Stimulated activated CD4-positive, alpha-beta T cell treated with anti-CD3 and anti-CD28 coated beads, Interleukin-12 subunit alpha, Interleukin-12 subunit beta, amount 100 ng/mL, for 24 hours (primary cell): ENCODE data around the gene GALNT18.

Experiments used
- DNase-seq, 2 experiments: peaks; one replicate each; pipeline ENCODE4 v3.0.0-alpha.2; 2020; ENCODE audit warnings: low read depth in 2 of 2

GALNT18 gene

GRCh38 chr11:11313902-11314692, 307.7 kb downstream of the GALNT18 start:
- DNase-seq = no peak

GRCh38 chr11:11313426-11313825, 308.4 kb downstream of the GALNT18 start:
- no peak for DNase-seq

GRCh38 chr11:11312738-11313137, 309.1 kb downstream of the GALNT18 start:
- DNase-seq = no peak

GRCh38 chr11:11311169-11311568, 310.6 kb downstream of the GALNT18 start:
- DNase-seq = no peak

- DNase-seq = no peak
These were observed 311.9 kb downstream of the GALNT18 start for GRCh38 chr11:11309906-11310305.

- DNase-seq = no peak
These were observed 313.6 kb downstream of the GALNT18 start for GRCh38 chr11:11308249-11308648.

- DNase-seq = no peak
These were observed 314.9 kb downstream of the GALNT18 start for GRCh38 chr11:11306855-11307254.

GRCh38 chr11:11304550-11304949, 317.3 kb downstream of the GALNT18 start:
- DNase-seq = no peak

- no peak for DNase-seq
These were observed 319.2 kb downstream of the GALNT18 start for GRCh38 chr11:11302565-11302964.

GRCh38 chr11:11301212-11301611, 320.6 kb downstream of the GALNT18 start:
- DNase-seq = no peak

GRCh38 chr11:11297578-11297977, 324.2 kb downstream of the GALNT18 start:
- DNase-seq = no peak

- DNase-seq = no peak
These were observed 325.4 kb downstream of the GALNT18 start for GRCh38 chr11:11296434-11296833.

GRCh38 chr11:11294551-11294855, 327.3 kb downstream of the GALNT18 start:
- DNase-seq = no peak

- DNase-seq = no peak
These were observed 327.8 kb downstream of the GALNT18 start for GRCh38 chr11:11293798-11294550.

GRCh38 chr11:11292839-11293238, 329.0 kb downstream of the GALNT18 start:
- no peak for DNase-seq

GRCh38 chr11:11291041-11292015, 330.5 kb downstream of the GALNT18 start:
- DNase-seq = no peak

GRCh38 chr11:11290354-11290753, 331.5 kb downstream of the GALNT18 start:
- DNase-seq = no peak

- DNase-seq = no peak
These were observed 332.1 kb downstream of the GALNT18 start for GRCh38 chr11:11289669-11290068.

GRCh38 chr11:11288972-11289616, 332.7 kb downstream of the GALNT18 start:
- DNase-seq = no peak

- no peak for DNase-seq
These were observed 337.3 kb downstream of the GALNT18 start for GRCh38 chr11:11284481-11284880.

GRCh38 chr11:11281626-11282025, 340.2 kb downstream of the GALNT18 start:
- no peak for DNase-seq

- DNase-seq = no peak
These were observed 341.0 kb downstream of the GALNT18 start for GRCh38 chr11:11280826-11281225.
